ENCODE results near the gene MOSMO. TPM values are rescaled to one million over a fixed set of nuclear protein-coding genes. Genes with fewer than 3 reads are reported as not detected.
A peak's percentile ranks its signal among the peaks of the same experiment; 100 is the strongest.
"Not testable (repeated sequence)": the region's sequence is repeated elsewhere in the genome, so short reads cannot be mapped to it uniquely, and the experiment has no call there.

Gene MOSMO
- total RNA-seq, 6 experiments from 2014 or later = 6.7 to 13.4 (median 7.5) TPM

GRCh38 chr16:21996923-21997696 is 10.8 kb upstream of the MOSMO start:
- no peaks in the 10 kb centered on the region for H3K9me3 ChIP-seq
- intact Hi-C loops (cut with DNase I) = loop anchor here in 1 of 2 donors (5.0 kb wide), 1 partner anchor 80 kb away; no protein-coding TSS in a partner anchor
- DNase-seq (no peak), ATAC-seq (peak in 2 of 4 donors; percentile 15 to 25)
- H3K36me3 ChIP-seq = no peaks in the 10 kb centered on the region
- no peak overlapping the region for H3K4me3 ChIP-seq
- peak overlapping the region in 1 of 3 donors; percentile 9 for H3K27ac ChIP-seq
- WGBS (ENCODE audit: insufficient coverage, low coverage, low lambda C conversion rate, missing lambda C conversion rate) = 68% methylated on average over 9 of the region's 9 CpGs
- TF ChIP-seq POLR2A (IDR thresholded peaks at IDR 0.05) (no peak), CTCF (IDR thresholded peaks at IDR 0.05) (no peak)
- no peaks in the 10 kb centered on the region for H3K27me3 ChIP-seq
- H3K4me1 ChIP-seq = peaks cover 0 to 3% (median 0%) of the 10 kb centered on the region in 4 donors

- Histone ChIP-seq H3K27me3 (no peaks in the 10 kb centered on the region), H3K4me1 (peaks cover 0 to 3% (median 0%) of the 10 kb centered on the region in 4 donors), H3K4me3 (no peak overlapping the region), H3K36me3 (no peaks in the 10 kb centered on the region), H3K9me3 (no peaks in the 10 kb centered on the region), H3K27ac (peak overlapping the region in 1 of 3 donors; percentile 9)
- DNase-seq (no peak), ATAC-seq (peak in 3 of 4 donors; percentile 13 to 36 (median 20))
- no peak for TF ChIP-seq POLR2A (IDR thresholded peaks at IDR 0.05)
- no peak for TF ChIP-seq CTCF (IDR thresholded peaks at IDR 0.05)
- intact Hi-C loops (cut with DNase I) = loop anchor here in 1 of 2 donors (5.0 kb wide), 1 partner anchor 79 kb away; no protein-coding TSS in a partner anchor
- 75% methylated on average over 6 of the region's 7 CpGs for WGBS (ENCODE audit: insufficient coverage, low coverage, low lambda C conversion rate, missing lambda C conversion rate)
These were observed 10.0 kb upstream of the MOSMO start for GRCh38 chr16:21997697-21998480.

- Histone ChIP-seq H3K27ac (no peak overlapping the region), H3K4me1 (peaks cover 0 to 3% (median 0%) of the 10 kb centered on the region in 4 donors), H3K27me3 (no peaks in the 10 kb centered on the region), H3K36me3 (no peaks in the 10 kb centered on the region), H3K4me3 (no peak overlapping the region), H3K9me3 (no peaks in the 10 kb centered on the region)
- DNase-seq = no peak
- WGBS (ENCODE audit: insufficient coverage, low coverage, low lambda C conversion rate, missing lambda C conversion rate) = 56% methylated on average over 1 of the region's 1 CpG
- peak in 1 of 4 donors; percentile 21 for ATAC-seq
- intact Hi-C loops (cut with DNase I) = loop anchor here in 1 of 2 donors (5.0 to 10.0 kb wide), 2 partner anchors 76 to 183 kb away; no protein-coding TSS in a partner anchor
- TF ChIP-seq CTCF (IDR thresholded peaks at IDR 0.05) (no peak), POLR2A (IDR thresholded peaks at IDR 0.05) (no peak)
These were observed 6.3 kb upstream of the MOSMO start for GRCh38 chr16:22001591-22001990.

GRCh38 chr16:22002047-22002446 is 5.9 kb upstream of the MOSMO start:
- not testable (repeated sequence) for H3K36me3 ChIP-seq, DNase-seq, H3K9me3 ChIP-seq, H3K27ac ChIP-seq, H3K4me3 ChIP-seq, H3K27me3 ChIP-seq, ATAC-seq, H3K4me1 ChIP-seq
- intact Hi-C loops (cut with DNase I) = loop anchor here in 1 of 2 donors (5.0 to 10.0 kb wide), 2 partner anchors 75 to 183 kb away; no protein-coding TSS in a partner anchor
- WGBS (ENCODE audit: insufficient coverage, low coverage, low lambda C conversion rate, missing lambda C conversion rate) = 83% methylated on average over 1 of the region's 1 CpG

All from right lobe of liver (tissue), 6 donors.